ENCODE data around the gene TM4SF1. TPM values are rescaled to one million over a fixed set of nuclear protein-coding genes. Genes with fewer than 3 reads are reported as not detected.

The TM4SF1 gene
- total RNA-seq, 6 experiments from 2014 or later: 7.9 to 63.0 (median 47.5) TPM

DNA sequence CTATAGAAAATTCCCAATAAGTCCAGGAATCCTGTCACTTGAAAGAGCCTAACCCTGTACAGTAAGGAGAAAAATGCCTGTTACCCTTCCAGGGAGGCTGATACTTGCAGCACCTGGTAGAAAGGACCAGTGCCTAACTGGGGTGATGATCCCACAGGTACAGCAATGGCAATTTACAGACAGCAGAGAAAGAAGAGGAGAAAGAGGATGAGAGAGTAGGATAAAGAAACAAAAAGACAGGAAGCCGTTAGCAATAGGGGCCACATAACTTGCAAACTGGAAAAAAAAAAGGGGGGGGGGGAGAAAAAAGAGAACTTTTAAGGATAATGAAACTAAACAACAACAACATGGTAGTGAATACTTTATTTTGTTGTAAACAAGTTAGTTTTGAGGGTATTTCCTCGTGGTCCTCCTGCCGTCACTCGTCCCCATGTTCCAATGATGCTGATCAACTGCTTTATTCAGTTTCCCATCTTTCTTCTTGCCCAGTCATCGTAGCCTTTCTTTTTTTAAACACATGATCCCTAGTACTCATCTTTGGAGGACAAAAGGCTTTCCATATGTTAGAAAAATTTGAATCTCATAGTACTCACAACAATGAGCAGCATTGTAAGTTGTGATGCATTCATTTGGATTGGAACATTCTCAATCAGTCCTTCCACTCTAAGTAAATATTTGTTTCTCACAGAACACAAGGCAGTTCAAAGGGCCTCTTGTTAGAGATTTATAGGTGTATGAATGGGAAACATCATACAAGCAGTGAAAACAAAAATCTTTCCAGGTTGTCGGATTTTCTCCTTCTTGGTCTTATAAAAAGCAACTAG, 8.6 kb downstream of the TM4SF1 start:
- no peak for DNase-seq
- Histone ChIP-seq H3K4me1 (peaks cover 0 to 46% (median 0%) of the 10 kb centered on the region in 4 donors), H3K36me3 (no peaks in the 10 kb centered on the region), H3K9me3 (no peaks in the 10 kb centered on the region), H3K27me3 (no peaks in the 10 kb centered on the region), H3K27ac (peak overlapping the region in 1 of 3 donors; percentile 4), H3K4me3 (no peak overlapping the region)
- ATAC-seq: peak; percentile 29 to 76 (median 54)
- intact Hi-C loops (cut with DNase I): no loop called here
- TF ChIP-seq POLR2A (IDR thresholded peaks at IDR 0.05): no peak
- TF ChIP-seq, protein P1, sequence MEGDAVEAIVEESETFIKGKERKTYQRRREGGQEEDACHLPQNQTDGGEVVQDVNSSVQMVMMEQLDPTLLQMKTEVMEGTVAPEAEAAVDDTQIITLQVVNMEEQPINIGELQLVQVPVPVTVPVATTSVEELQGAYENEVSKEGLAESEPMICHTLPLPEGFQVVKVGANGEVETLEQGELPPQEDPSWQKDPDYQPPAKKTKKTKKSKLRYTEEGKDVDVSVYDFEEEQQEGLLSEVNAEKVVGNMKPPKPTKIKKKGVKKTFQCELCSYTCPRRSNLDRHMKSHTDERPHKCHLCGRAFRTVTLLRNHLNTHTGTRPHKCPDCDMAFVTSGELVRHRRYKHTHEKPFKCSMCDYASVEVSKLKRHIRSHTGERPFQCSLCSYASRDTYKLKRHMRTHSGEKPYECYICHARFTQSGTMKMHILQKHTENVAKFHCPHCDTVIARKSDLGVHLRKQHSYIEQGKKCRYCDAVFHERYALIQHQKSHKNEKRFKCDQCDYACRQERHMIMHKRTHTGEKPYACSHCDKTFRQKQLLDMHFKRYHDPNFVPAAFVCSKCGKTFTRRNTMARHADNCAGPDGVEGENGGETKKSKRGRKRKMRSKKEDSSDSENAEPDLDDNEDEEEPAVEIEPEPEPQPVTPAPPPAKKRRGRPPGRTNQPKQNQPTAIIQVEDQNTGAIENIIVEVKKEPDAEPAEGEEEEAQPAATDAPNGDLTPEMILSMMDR (IDR thresholded peaks at IDR 0.05): no peak
- 74% methylated on average over 6 of the region's 6 CpGs for WGBS (ENCODE audit: insufficient coverage, low coverage, low lambda C conversion rate, missing lambda C conversion rate)

DNA sequence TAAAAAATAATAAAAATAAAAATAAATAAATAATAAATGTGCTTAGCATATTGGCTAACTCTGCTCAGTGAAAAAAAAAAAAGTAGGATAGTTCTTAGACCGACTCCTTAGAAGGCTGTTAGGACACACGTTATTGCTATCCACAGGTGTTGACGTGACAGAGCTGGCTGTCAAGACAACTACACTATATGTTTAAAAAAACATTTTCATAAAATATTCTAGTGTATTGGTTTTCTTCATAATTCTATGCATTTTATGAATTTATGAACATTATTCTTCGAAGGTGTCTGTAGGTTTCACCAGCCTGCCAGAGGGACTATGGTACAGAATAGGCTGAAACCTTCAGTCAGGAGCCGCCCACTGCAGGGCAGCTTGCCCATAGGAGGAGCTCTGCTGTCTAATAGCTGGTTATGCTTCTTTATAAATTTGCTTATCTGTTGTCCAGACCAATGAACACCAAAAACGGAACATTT, 9.2 kb downstream of the TM4SF1 start:
- H3K9me3 ChIP-seq: no peaks in the 10 kb centered on the region
- TF ChIP-seq, protein P1 (IDR thresholded peaks at IDR 0.05): peak in 1 of 4 donors; percentile 4
- TF ChIP-seq POLR2A (IDR thresholded peaks at IDR 0.05): peak; percentile 2
- ATAC-seq: peak; percentile 29 to 59 (median 43)
- no peaks in the 10 kb centered on the region for H3K36me3 ChIP-seq
- no peaks in the 10 kb centered on the region for H3K27me3 ChIP-seq
- intact Hi-C loops (cut with DNase I): no loop called here
- no peak overlapping the region for H3K27ac ChIP-seq
- no peak overlapping the region for H3K4me3 ChIP-seq
- H3K4me1 ChIP-seq: peaks cover 0 to 41% (median 0%) of the 10 kb centered on the region in 4 donors
- DNase-seq: no peak
- 80% methylated on average over 5 of the region's 6 CpGs for WGBS (ENCODE audit: insufficient coverage, low coverage, low lambda C conversion rate, missing lambda C conversion rate)

DNA sequence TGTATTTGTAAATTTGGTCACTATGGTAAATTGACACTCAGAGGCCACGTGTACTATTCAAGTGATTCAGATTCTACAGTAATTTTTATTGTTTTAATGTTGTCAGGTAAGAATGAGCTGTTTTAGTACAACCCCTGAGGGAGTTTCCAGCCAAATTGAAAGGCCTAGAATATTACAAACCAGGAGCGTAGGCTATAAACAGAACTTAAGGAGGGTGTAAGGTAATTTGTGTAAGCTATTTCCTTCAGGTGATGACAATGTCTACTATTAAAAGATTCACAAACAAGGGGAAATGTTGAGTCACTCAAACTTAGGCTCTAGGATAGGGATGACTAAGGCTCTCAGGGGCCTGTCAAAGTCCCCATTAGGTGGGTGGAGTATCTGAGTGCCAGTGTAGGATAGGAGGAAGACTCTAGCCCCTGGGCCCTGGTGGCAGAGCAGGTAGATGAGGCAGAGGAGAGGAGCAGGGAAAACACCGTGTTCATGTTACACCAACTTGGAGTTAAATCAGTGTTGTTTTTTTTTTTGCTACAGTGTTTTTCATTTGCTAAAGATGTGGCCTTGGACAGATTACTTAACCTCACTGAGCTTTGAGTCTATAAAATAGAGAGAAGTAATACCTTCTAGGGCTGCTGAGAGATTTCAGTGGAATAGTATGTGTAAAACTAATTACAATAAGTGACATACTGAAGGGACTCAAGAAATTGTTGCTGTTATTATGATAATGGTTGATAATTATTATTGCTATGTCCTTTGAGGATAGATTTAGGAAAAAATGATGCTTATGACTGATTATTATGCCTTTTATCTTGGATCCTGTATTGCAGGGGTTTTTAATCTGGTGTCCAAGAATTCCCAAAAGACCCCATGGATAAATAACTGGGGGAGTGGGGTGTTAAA, 10.3 kb downstream of the TM4SF1 start:
- no peaks in the 10 kb centered on the region for H3K27me3 ChIP-seq
- H3K27ac ChIP-seq: no peak overlapping the region
- H3K36me3 ChIP-seq: no peaks in the 10 kb centered on the region
- 88% methylated on average over 3 of the region's 3 CpGs for WGBS (ENCODE audit: insufficient coverage, low coverage, low lambda C conversion rate, missing lambda C conversion rate)
- H3K9me3 ChIP-seq: no peaks in the 10 kb centered on the region
- TF ChIP-seq, protein P1 (IDR thresholded peaks at IDR 0.05): no peak
- no peak for TF ChIP-seq POLR2A (IDR thresholded peaks at IDR 0.05)
- H3K4me3 ChIP-seq: no peak overlapping the region
- H3K4me1 ChIP-seq: peaks cover 0 to 34% (median 0%) of the 10 kb centered on the region in 4 donors
- intact Hi-C loops (cut with DNase I): no loop called here
- ATAC-seq: peak in 3 of 4 donors; percentile 29 to 72 (median 38)
- no peak for DNase-seq

DNA sequence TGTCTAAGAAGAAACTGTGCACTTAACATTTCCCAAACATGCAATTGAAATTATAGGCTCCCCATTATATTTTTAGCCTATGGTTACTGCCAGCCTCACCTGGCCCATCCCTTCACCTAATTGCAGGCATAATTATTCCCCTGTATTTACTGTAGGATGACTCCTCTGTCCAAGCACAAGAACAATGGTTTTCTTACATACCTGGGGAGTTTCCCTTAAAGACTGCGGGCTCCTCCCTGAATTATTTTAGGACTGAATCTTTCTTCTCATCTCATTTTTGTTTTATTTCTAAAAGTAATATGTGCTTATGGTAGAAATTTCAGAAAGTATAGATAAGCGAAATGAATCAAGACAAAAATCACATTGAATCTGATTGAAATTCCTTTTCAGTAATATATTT, 11.4 kb downstream of the TM4SF1 start:
- TF ChIP-seq POLR2A (IDR thresholded peaks at IDR 0.05): no peak
- TF ChIP-seq, protein P1 (IDR thresholded peaks at IDR 0.05): no peak
- H3K9me3 ChIP-seq: no peaks in the 10 kb centered on the region
- 97% methylated on average over 2 of the region's 2 CpGs for WGBS (ENCODE audit: insufficient coverage, low coverage, low lambda C conversion rate, missing lambda C conversion rate)
- ATAC-seq (no peak), DNase-seq (no peak)
- intact Hi-C loops (cut with DNase I): no loop called here
- no peaks in the 10 kb centered on the region for H3K36me3 ChIP-seq
- H3K27me3 ChIP-seq: no peaks in the 10 kb centered on the region
- no peak overlapping the region for H3K27ac ChIP-seq
- peaks cover 0 to 29% (median 0%) of the 10 kb centered on the region in 4 donors for H3K4me1 ChIP-seq
- H3K4me3 ChIP-seq: no peak overlapping the region
